Astrocyte of the cerebellum (primary cell): ENCODE measurements around the gene XAB2.

Source experiments
- DNase-seq: peaks from one replicate; pipeline ENCODE4 v3.0.0-alpha.2; 2011; ENCODE audit warnings: low read depth
- H3K4me3 ChIP-seq: 2 replicates; pipeline ENCODE4 v1.5.1; 2011; ENCODE audit warnings: mild to moderate bottlenecking, low read depth, low read length, moderate library complexity
- in situ Hi-C: cut with HindIII; loops from 2 replicates; pipeline ENCODE4 v1.10.0; 2017; ENCODE audit warnings: low sequenced_read_pairs
- TF ChIP-seq, protein P1 (sequence below): IDR thresholded peaks from 2 replicates; pipeline ENCODE4 v1.5.1; 2012; ENCODE audit warnings: low read length, low read depth, moderate library complexity, mild to moderate bottlenecking; ENCODE audit errors: missing control alignments

Gene XAB2

DNA sequence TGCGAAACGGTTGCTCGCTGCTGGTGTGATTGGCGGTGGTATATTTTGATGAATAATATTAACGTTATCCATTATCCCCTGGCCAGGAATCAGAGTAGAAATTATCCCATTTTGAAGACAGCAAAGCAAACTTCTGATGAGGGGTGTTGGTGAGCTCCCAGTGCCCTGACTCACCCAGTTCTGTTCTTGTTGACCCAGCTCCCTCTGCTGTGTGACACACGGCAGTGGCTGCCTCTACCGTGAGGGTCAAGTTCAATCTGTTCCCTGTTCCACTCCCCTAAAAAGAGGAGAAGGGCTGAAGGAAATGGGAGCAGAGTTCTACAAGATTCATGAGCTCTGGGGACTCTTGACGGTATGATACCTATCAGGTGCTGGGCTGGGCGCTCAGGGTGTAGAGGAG lies 31.7 kb downstream of the XAB2 start:
- TF ChIP-seq, protein P1, sequence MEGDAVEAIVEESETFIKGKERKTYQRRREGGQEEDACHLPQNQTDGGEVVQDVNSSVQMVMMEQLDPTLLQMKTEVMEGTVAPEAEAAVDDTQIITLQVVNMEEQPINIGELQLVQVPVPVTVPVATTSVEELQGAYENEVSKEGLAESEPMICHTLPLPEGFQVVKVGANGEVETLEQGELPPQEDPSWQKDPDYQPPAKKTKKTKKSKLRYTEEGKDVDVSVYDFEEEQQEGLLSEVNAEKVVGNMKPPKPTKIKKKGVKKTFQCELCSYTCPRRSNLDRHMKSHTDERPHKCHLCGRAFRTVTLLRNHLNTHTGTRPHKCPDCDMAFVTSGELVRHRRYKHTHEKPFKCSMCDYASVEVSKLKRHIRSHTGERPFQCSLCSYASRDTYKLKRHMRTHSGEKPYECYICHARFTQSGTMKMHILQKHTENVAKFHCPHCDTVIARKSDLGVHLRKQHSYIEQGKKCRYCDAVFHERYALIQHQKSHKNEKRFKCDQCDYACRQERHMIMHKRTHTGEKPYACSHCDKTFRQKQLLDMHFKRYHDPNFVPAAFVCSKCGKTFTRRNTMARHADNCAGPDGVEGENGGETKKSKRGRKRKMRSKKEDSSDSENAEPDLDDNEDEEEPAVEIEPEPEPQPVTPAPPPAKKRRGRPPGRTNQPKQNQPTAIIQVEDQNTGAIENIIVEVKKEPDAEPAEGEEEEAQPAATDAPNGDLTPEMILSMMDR: no peak
- DNase-seq: no peak
- in situ Hi-C loops: loop anchor here (25.0 kb wide), 1 partner anchor 190 kb away; no protein-coding TSS in a partner anchor
- no peak overlapping the region for H3K4me3 ChIP-seq

DNA sequence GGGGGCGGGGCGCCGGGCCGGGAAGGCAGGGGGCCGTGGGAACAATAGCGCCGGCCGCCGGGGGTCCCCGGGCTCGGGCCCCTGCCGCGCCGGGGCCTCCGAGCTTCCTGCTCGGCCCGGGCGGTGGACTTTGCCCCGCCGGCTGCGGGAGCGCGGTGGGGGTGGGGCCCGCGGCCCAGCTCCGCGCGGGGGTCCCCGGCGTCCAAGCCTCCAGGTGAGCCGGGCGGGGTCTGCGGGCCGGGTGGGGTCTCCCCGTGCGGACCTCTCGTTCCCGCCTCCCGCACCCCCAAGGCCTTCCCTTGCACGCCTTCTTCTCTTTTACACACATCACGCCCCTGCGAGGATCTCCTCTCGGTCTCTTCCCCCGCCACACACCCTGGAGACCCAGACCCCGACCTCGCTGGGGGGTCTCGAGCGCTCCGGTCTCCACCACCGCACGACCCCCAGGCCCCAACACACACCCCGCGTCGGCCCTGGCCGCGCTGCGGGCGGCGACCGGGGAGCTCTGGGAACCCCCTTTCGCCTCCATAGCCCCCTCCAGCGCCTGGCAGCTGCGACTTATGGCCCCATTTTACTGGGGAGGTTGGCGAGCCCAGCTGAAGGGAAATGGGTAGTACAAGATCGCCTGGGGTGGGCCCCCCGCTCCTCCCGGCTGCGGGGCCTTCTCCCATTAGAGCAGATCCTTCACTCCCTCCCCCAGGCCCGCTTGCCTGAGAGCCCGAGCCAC lies 33.0 kb downstream of the XAB2 start:
- TF ChIP-seq, protein P1: no peak
- no peak overlapping the region for H3K4me3 ChIP-seq
- in situ Hi-C loops: loop anchor here (25.0 kb wide), 1 partner anchor 191 kb away; no protein-coding TSS in a partner anchor
- DNase-seq: no peak

DNA sequence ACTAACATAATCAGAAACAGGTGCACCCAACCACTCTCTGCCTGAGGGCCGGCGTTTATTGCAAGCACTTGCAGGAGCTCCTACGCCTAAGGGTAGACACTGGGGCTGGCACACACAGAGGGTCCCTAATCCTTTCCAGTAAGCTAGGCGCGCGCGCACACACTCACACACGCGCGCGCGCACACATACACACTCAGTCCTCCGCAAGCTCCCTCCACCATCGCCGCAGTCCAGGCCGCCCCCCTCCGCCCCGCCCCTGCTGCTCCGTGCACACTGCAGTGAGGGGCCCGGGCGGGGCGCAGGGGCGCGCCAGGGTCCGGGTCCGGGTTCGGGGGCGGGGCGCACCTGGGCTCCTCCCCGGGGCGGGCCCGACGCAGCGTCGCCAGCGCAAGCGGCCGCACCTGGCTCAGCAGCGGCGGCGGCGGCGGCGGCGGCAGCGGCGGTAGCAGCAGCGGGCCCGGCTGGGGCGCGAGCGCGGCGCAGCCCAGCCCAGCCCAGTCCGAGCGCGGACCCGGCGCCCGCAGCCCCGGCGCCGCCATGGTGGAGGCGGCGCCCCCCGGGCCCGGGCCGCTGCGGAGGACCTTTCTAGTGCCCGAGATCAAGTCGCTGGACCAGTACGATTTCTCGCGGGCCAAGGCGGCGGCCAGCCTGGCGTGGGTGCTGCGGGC lies 33.7 kb downstream of the XAB2 start, which contains the start of gene CAMSAP3:
Gene CAMSAP3 (plus strand): TSS at position 398 of the 668 bp plus-strand sequence. CDS start 140 bp downstream, at position 538.
- H3K4me3 ChIP-seq: no peak within 1 kb of the TSS
- in situ Hi-C loops: loop anchor here (25.0 kb wide), 1 partner anchor 192 kb away; no protein-coding TSS in a partner anchor
- no peak for DNase-seq
- TF ChIP-seq, protein P1: no peak

DNA sequence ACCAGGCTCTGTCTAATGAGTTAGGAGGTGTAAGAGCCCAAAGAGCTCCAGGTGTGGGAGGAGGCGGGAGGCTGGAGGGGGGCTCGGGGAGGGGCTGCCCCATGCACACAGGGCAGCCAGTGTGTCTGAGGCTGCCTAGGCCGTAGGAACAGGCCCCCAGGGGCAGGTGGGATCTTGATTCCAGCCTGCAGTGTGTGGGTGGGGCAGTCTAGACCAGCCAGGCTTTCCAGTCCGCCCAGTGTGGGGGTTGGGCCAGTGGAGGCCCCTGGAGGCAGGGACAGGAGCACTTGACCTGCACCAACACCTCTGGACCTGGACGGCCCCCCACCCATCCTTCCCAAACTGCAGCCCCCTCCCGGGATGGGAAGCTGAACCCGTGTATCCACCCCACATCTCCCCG lies 39.1 kb downstream of the XAB2 start:
- TF ChIP-seq, protein P1: no peak
- DNase-seq: no peak
- no peak overlapping the region for H3K4me3 ChIP-seq
- in situ Hi-C loops: loop anchor here (25.0 kb wide), 1 partner anchor 197 kb away; no protein-coding TSS in a partner anchor

DNA sequence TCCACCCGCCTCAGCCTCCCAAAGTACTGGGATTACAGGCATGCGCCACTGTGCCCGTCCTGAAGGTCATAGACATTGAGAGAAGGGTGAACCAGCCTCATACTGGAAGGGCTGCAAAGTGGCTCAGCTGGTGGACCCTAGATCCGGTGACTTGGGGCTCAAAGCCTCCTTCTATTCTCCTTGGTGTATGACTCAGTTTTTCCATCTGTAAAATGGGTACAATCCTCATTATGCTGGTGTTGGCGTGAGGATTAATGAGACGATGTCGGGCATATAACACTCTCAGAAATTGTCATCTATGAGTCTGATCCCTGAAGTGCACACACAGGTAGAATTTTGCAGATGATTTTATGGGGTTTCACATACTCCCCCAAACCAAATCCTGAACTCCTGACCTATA lies 39.5 kb downstream of the XAB2 start:
- TF ChIP-seq, protein P1: no peak
- H3K4me3 ChIP-seq: no peak overlapping the region
- in situ Hi-C loops: loop anchor here (25.0 kb wide), 1 partner anchor 197 kb away; no protein-coding TSS in a partner anchor
- DNase-seq: no peak

DNA sequence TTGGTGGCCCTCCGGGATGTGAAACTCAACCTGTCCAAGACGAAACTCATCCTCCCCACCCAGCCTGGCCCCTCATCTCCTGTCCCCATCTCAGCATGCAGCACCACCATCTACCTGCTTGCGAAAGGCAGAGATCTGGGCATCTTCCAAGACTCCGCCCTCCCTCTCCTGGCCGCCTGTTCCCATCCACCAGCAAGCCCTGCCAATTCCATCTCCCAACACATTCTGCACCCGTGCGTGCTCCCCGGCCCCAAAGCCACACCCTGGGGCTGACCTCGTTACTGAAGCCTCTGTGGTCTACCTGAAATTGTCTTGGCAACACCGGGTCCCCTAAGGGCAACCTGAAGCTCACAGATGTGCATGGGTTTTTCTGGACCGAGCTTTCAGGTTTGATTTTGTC lies 46.9 kb downstream of the XAB2 start:
- no peak for DNase-seq
- TF ChIP-seq, protein P1: no peak
- in situ Hi-C loops: loop anchor here (25.0 kb wide), 1 partner anchor 205 kb away; no protein-coding TSS in a partner anchor
- H3K4me3 ChIP-seq: no peak overlapping the region
